Breast epithelium (tissue), 4 donors: Measurements from ENCODE around the gene PCGF1. TPM values are rescaled to one million over a fixed set of nuclear protein-coding genes. Genes with fewer than 3 reads are reported as not detected.
"Not testable (repeated sequence)": the region's sequence is repeated elsewhere in the genome, so short reads cannot be mapped to it uniquely, and the experiment has no call there.

Experiments used
- DNase-seq, 2 donors: peaks; one replicate each; pipeline ENCODE4 v3.0.0-alpha.2; 2019; ENCODE audit warnings: low spot score in 2 of 2
- H3K27ac ChIP-seq, 2 donors: fragments of 200-600 bp; sonication (generic) in 1 of 2; one replicate each; pipeline ENCODE4 v1.5.1; 2016 to 2019; ENCODE audit warnings: mild to moderate bottlenecking in 1 of 2
- H3K27me3 ChIP-seq, 2 donors: fragments of 200-600 bp; sonication (generic) in 1 of 2; one replicate each; pipeline versions ENCODE4 v1.5.1 to v1.6.0; 2017 to 2019; ENCODE audit warnings: control low read depth in 1 of 2, mild to moderate bottlenecking in 1 of 2
- H3K36me3 ChIP-seq: fragments of 200-600 bp; one replicate; pipeline ENCODE4 v1.5.1; 2019
- H3K4me1 ChIP-seq, 2 donors: fragments of 200-600 bp; sonication (generic); one replicate each; pipeline ENCODE4 v1.5.1; 2016 to 2019; ENCODE audit warnings: control low read depth in 1 of 2
- H3K4me3 ChIP-seq, 3 donors: fragments of 200-600 bp; sonication (generic); 1 replicate in 2 of 3; 2 replicates in 1 of 3; pipeline ENCODE4 v1.5.1; 2016 to 2019; ENCODE audit warnings: mild to moderate bottlenecking in 3 of 3, moderate library complexity in 2 of 3
- H3K9me3 ChIP-seq, 2 donors: fragments of 200-600 bp; sonication (generic) in 1 of 2; one replicate each; pipeline ENCODE4 v1.5.1; 2016 to 2019; ENCODE audit warnings: control low read depth in 1 of 2
- CTCF ChIP-seq, 3 donors: fragments of 450-650 bp; IDR thresholded peaks; one replicate each; pipeline ENCODE4 v1.5.1; 2016 to 2017; ENCODE audit warnings: antibody characterized with exemption in 3 of 3, mild to moderate bottlenecking in 3 of 3, moderate library complexity in 3 of 3
- POLR2A ChIP-seq: fragments of 450-650 bp; IDR thresholded peaks from one replicate; pipeline ENCODE4 v1.6.1; 2016; ENCODE audit warnings: antibody characterized with exemption, mild to moderate bottlenecking, moderate library complexity
- POLR2AphosphoS5 ChIP-seq, 3 donors: sonication (generic); formaldehyde crosslinking; IDR thresholded peaks; one replicate each; pipeline ENCODE4 v1.6.1; 2017; ENCODE audit warnings: antibody characterized with exemption in 3 of 3
- intact Hi-C: fragments of 100-400 bp; cut with DNase I; formaldehyde crosslinking; loops from one replicate; pipeline ENCODE4 v1.15.1; 2023; ENCODE audit warnings: low total_unique reads
- total RNA-seq, 3 donors: library from RNA; depleted of rRNA; stranded (reverse); fragments of >200 nt; gene quantifications; one replicate each; pipeline ENCODE4 v1.1.0, GENCODE V29; 2016

Gene PCGF1
- total RNA-seq, 3 donors from 2014 or later = 18.3 to 20.3 (median 19.8) TPM

- intact Hi-C loops = no loop called here
- H3K9me3 ChIP-seq = no peaks in the 10 kb centered on the region
- H3K4me1 ChIP-seq = peaks cover 12 to 13% of the 10 kb centered on the region in 2 donors
- H3K27me3 ChIP-seq = no peaks in the 10 kb centered on the region
- no peak for TF ChIP-seq POLR2A
- TF ChIP-seq POLR2AphosphoS5 (IDR thresholded peaks at IDR 0.05) = no peak
- no peak for TF ChIP-seq CTCF (IDR thresholded peaks at IDR 0.05)
- DNase-seq = no peak
- H3K27ac ChIP-seq = no peak overlapping the region
- H3K36me3 ChIP-seq = no peaks in the 10 kb centered on the region
- H3K4me3 ChIP-seq = no peak overlapping the region
Observed at GRCh38 chr2:74461187-74462053, 46.1 kb downstream of the PCGF1 start.

- H3K36me3 ChIP-seq, intact Hi-C loops, H3K27ac ChIP-seq, H3K27me3 ChIP-seq, DNase-seq, H3K4me3 ChIP-seq, H3K9me3 ChIP-seq: not testable (repeated sequence)
- peaks cover 13 to 24% of the 10 kb centered on the region in 2 donors for H3K4me1 ChIP-seq
Observed at GRCh38 chr2:74460187-74460586, 47.3 kb downstream of the PCGF1 start.

- peak overlapping the region in 2 of 3 donors; percentile 69 to 87 for H3K4me3 ChIP-seq
- H3K9me3 ChIP-seq, H3K27me3 ChIP-seq, intact Hi-C loops, H3K27ac ChIP-seq, DNase-seq, H3K36me3 ChIP-seq: not testable (repeated sequence)
- peaks cover 13 to 24% of the 10 kb centered on the region in 2 donors for H3K4me1 ChIP-seq
Observed at GRCh38 chr2:74459503-74460118, 47.9 kb downstream of the PCGF1 start.

- Histone ChIP-seq H3K4me3 (peak overlapping the region; percentile 69 to 87 (median 71)), H3K27ac (peak overlapping the region; percentile 90 to 98), H3K4me1 (peaks cover 9 to 18% of the 10 kb centered on the region in 2 donors), H3K36me3 (no peaks in the 10 kb centered on the region), H3K27me3 (no peaks in the 10 kb centered on the region), H3K9me3 (no peaks in the 10 kb centered on the region)
- DNase-seq = no peak
- no peak for TF ChIP-seq CTCF (IDR thresholded peaks at IDR 0.05)
- TF ChIP-seq POLR2AphosphoS5 (IDR thresholded peaks at IDR 0.05) = no peak
- no peak for TF ChIP-seq POLR2A
- intact Hi-C loops = no loop called here
Observed at GRCh38 chr2:74458938-74459363, 48.5 kb downstream of the PCGF1 start.

- Histone ChIP-seq H3K36me3 (no peaks in the 10 kb centered on the region), H3K4me1 (peaks cover 9 to 16% of the 10 kb centered on the region in 2 donors), H3K4me3 (peak within 1 kb of the TSS; percentile 69 to 87 (median 71)), H3K9me3 (no peaks in the 10 kb centered on the region), H3K27ac (peak within 1 kb of the TSS; percentile 98 to 99), H3K27me3 (no peaks in the 10 kb centered on the region)
- intact Hi-C loops = no loop called here
- no peak for TF ChIP-seq CTCF (IDR thresholded peaks at IDR 0.05)
- peak in 2 of 3 donors; percentile 30 to 45 for TF ChIP-seq POLR2AphosphoS5 (IDR thresholded peaks at IDR 0.05)
- TF ChIP-seq POLR2A = peak; percentile 11
- peak; percentile 99 to 100 for DNase-seq
Observed at GRCh38 chr2:74458132-74458937, 49.2 kb downstream of the PCGF1 start, which contains the start of gene WBP1. Gene WBP1, plus strand, starts transcription at chr2:74458438. Its CDS starts 165 bp downstream, at chr2:74458603.
